Measurements from ENCODE around the gene PRG2.

Gene PRG2

GRCh38 chr11:57390535-57390934 is at the start of gene PRG2:
PRG2 (minus strand) TSS chr11:57390650; CDS start chr11:57389944, 706 bp downstream.
- DNase-seq = no peak

- no peak for DNase-seq
Observed at GRCh38 chr11:57439786-57440185, 49.3 kb upstream of the PRG2 start.

GRCh38 chr11:57438345-57439285 is 48.2 kb upstream of the PRG2 start:
- peak; percentile 74 for DNase-seq

- no peak for DNase-seq
Observed at GRCh38 chr11:57436031-57436430, 45.6 kb upstream of the PRG2 start.

GRCh38 chr11:57434640-57435546 is 44.4 kb upstream of the PRG2 start:
- DNase-seq = no peak

GRCh38 chr11:57432714-57433163 is 42.3 kb upstream of the PRG2 start:
- DNase-seq = no peak

- no peak for DNase-seq
Observed at GRCh38 chr11:57432149-57432561, 41.7 kb upstream of the PRG2 start.

GRCh38 chr11:57430952-57431351 is 40.5 kb upstream of the PRG2 start:
- no peak for DNase-seq

GRCh38 chr11:57429946-57430345 is 39.5 kb upstream of the PRG2 start:
- DNase-seq = no peak

- no peak for DNase-seq
Observed at GRCh38 chr11:57428643-57429042, 38.2 kb upstream of the PRG2 start.

- no peak for DNase-seq
Observed at GRCh38 chr11:57427727-57428082, 37.3 kb upstream of the PRG2 start.

GRCh38 chr11:57426929-57427726 is 36.7 kb upstream of the PRG2 start, which contains the start of gene SLC43A3:
SLC43A3 (minus strand) TSS chr11:57427121; CDS start chr11:57426172, 949 bp downstream.
- DNase-seq = peak; percentile 93

- DNase-seq = peak; percentile 78
Observed at GRCh38 chr11:57426439-57426928, 36.0 kb upstream of the PRG2 start.

- peak; percentile 55 for DNase-seq
Observed at GRCh38 chr11:57425565-57426438, 35.4 kb upstream of the PRG2 start.

GRCh38 chr11:57424792-57425564 is 34.5 kb upstream of the PRG2 start:
- DNase-seq = peak; percentile 90

GRCh38 chr11:57424137-57424791 is 33.8 kb upstream of the PRG2 start:
- no peak for DNase-seq

- DNase-seq = no peak
Observed at GRCh38 chr11:57422669-57423068, 32.2 kb upstream of the PRG2 start.

GRCh38 chr11:57421805-57422204 is 31.4 kb upstream of the PRG2 start:
- no peak for DNase-seq

- no peak for DNase-seq
Observed at GRCh38 chr11:57421066-57421465, 30.6 kb upstream of the PRG2 start.

GRCh38 chr11:57419146-57419545 is 28.7 kb upstream of the PRG2 start:
- no peak for DNase-seq
